IMR-90 (cell line): Measurements from ENCODE around the gene RPL10A. TPM values are rescaled to one million over a fixed set of nuclear protein-coding genes. Genes with fewer than 3 reads are reported as not detected.

Source experiments
- ATAC-seq: fragments of 200-7000 bp; cut with Tn5 transposase; 2 replicates; pipeline ENCODE4 v1.9.1; 2020; ENCODE audit warnings: low read depth, mild to moderate bottlenecking, moderate library complexity
- BruUV-seq: library from RNA; stranded (reverse); fragments of 400-500 nt; replicated peaks from 2 replicates; lab custom pipeline; 2021; lab: Mats Ljungman, UMichigan
- CTCF ChIA-PET: fragments of 300-600 bp; formaldehyde crosslinking; extraction: SDS; loops from one replicate; lab custom pipeline; 2021; ENCODE audit warnings: antibody characterized with exemption; lab: Yijun Ruan, JAX
- POLR2A ChIA-PET: fragments of 300-600 bp; sonication (Branson Sonifier 250); formaldehyde crosslinking; loops from one replicate; lab custom pipeline; 2022; ENCODE audit warnings: antibody characterized with exemption; ENCODE audit not compliant: unreplicated experiment; lab: Charles Lee
- DNase-seq: peaks from one replicate; pipeline ENCODE4 v3.0.0; 2013
- H2AFZ ChIP-seq: replicated peaks from 2 replicates; pipeline ENCODE3; 2013; ENCODE audit warnings: low read length, mild to moderate bottlenecking; ENCODE audit not compliant: poor library complexity
- H2AK5ac ChIP-seq: 2 replicates; pipeline ENCODE4 v1.6.1; 2013; ENCODE audit warnings: low read depth, low read length, inconsistent platforms
- H2AK9ac ChIP-seq: replicated peaks from 2 replicates; pipeline ENCODE3; 2013; ENCODE audit warnings: mild to moderate bottlenecking, low read depth, low read length, moderate library complexity; ENCODE audit not compliant: poor library complexity
- H2BK120ac ChIP-seq: 2 replicates; pipeline ENCODE4 v1.6.1; 2013; ENCODE audit warnings: low read depth, low read length, inconsistent platforms
- H2BK15ac ChIP-seq: 3 replicates; pipeline ENCODE4 v1.6.1; 2013; ENCODE audit warnings: low read depth, low read length, inconsistent platforms
- H2BK20ac ChIP-seq: 2 replicates; pipeline ENCODE4 v1.6.1; 2013; ENCODE audit warnings: low read depth, mild to moderate bottlenecking, inconsistent platforms, low read length, moderate library complexity
- H2BK5ac ChIP-seq: 2 replicates; pipeline ENCODE4 v1.6.1; 2013; ENCODE audit warnings: mild to moderate bottlenecking, low read depth, low read length, inconsistent platforms; ENCODE audit not compliant: poor library complexity, severe bottlenecking
- H3K14ac ChIP-seq: replicated peaks from 2 replicates; pipeline ENCODE4 v1.6.1; 2013; ENCODE audit warnings: low read depth, low read length, inconsistent platforms
- H3K18ac ChIP-seq: 2 replicates; pipeline ENCODE4 v1.6.1; 2013; ENCODE audit warnings: low read depth, low read length, control low read depth
- H3K23ac ChIP-seq: 2 replicates; pipeline ENCODE4 v1.6.1; 2013; ENCODE audit warnings: low read depth, low read length, inconsistent platforms
- H3K27ac ChIP-seq: 2 replicates; pipeline ENCODE4 v1.5.1; 2013; ENCODE audit warnings: mild to moderate bottlenecking, control low read depth, low read length; ENCODE audit not compliant: insufficient read depth
- H3K27me3 ChIP-seq: 2 replicates; pipeline ENCODE4 v1.6.1; 2013; ENCODE audit warnings: low read length; ENCODE audit not compliant: control insufficient read depth, insufficient read depth
- H3K36me3 ChIP-seq: 2 replicates; pipeline ENCODE4 v1.6.1; 2013; ENCODE audit warnings: low read length, mixed read lengths; ENCODE audit not compliant: control insufficient read depth, insufficient read depth
- H3K4ac ChIP-seq: 2 replicates; pipeline ENCODE4 v1.6.1; 2013; ENCODE audit warnings: low read depth, low read length, inconsistent platforms
- H3K4me1 ChIP-seq: 2 replicates; pipeline ENCODE4 v1.6.1; 2013; ENCODE audit warnings: low read length, mixed read lengths; ENCODE audit not compliant: control insufficient read depth, insufficient read depth
- H3K4me2 ChIP-seq: 2 replicates; pipeline ENCODE4 v1.6.1; 2013; ENCODE audit warnings: low read depth, mild to moderate bottlenecking, control low read depth, low read length, moderate library complexity
- H3K4me3 ChIP-seq: 2 replicates; pipeline ENCODE4 v1.5.1; 2013; ENCODE audit warnings: low read depth, mild to moderate bottlenecking, control low read depth, low read length, moderate library complexity; ENCODE audit not compliant: insufficient read depth
- H3K56ac ChIP-seq: 2 replicates; pipeline ENCODE4 v1.6.1; 2013; ENCODE audit warnings: low read length, inconsistent platforms; ENCODE audit not compliant: insufficient read depth; ENCODE audit errors: extremely low read depth
- H3K79me1 ChIP-seq, 2 experiments: 2 replicates each; pipeline ENCODE4 v1.6.1; 2013; ENCODE audit warnings: low read length in 2 of 2, inconsistent platforms in 1 of 2, low read depth in 1 of 2
- H3K9ac ChIP-seq: 2 replicates; pipeline ENCODE4 v1.6.1; 2013; ENCODE audit warnings: low read depth, low read length, control low read depth
- H3K9me1 ChIP-seq: 2 replicates; pipeline ENCODE4 v1.6.1; 2013; ENCODE audit warnings: low read length, inconsistent platforms; ENCODE audit not compliant: insufficient read depth
- H3K9me3 ChIP-seq: 2 replicates; pipeline ENCODE4 v1.6.1; 2013; ENCODE audit warnings: low read length; ENCODE audit not compliant: control insufficient read depth, insufficient read depth
- H4K20me1 ChIP-seq: 2 replicates; pipeline ENCODE4 v1.6.1; 2013; ENCODE audit warnings: low read length, inconsistent platforms; ENCODE audit not compliant: insufficient read depth
- H4K5ac ChIP-seq: 2 replicates; pipeline ENCODE4 v1.6.1; 2013; ENCODE audit warnings: mild to moderate bottlenecking, low read depth, low read length, control low read depth
- H4K8ac ChIP-seq, 2 experiments: 2 replicates each; pipeline ENCODE4 v1.6.1; 2013; ENCODE audit warnings: low read depth in 2 of 2, low read length in 2 of 2, control low read depth in 1 of 2, inconsistent platforms in 1 of 2
- H4K91ac ChIP-seq: 2 replicates; pipeline ENCODE4 v1.6.1; 2013; ENCODE audit warnings: low read depth, low read length, inconsistent platforms; ENCODE audit not compliant: insufficient read depth
- BHLHE40 ChIP-seq: fragments of 150-350 bp; IDR thresholded peaks from 2 replicates; pipeline ENCODE4 v1.6.1; 2016; ENCODE audit warnings: mild to moderate bottlenecking, low read depth, low read length
- CEBPB ChIP-seq: IDR thresholded peaks from 2 replicates; pipeline ENCODE4 v1.6.1; 2012; ENCODE audit warnings: low read depth, low read length, improper control_type of control experiment
- CHD1 ChIP-seq: IDR thresholded peaks from 2 replicates; pipeline ENCODE4 v1.6.1; 2012; ENCODE audit warnings: low read depth, low read length, improper control_type of control experiment
- MAZ ChIP-seq: IDR thresholded peaks from 2 replicates; pipeline ENCODE4 v1.6.1; 2012; ENCODE audit warnings: low read depth, mild to moderate bottlenecking, low read length, improper control_type of control experiment, moderate library complexity, borderline replicate concordance
- MXI1 ChIP-seq: IDR thresholded peaks from 2 replicates; pipeline ENCODE4 v1.6.1; 2012; ENCODE audit warnings: low read depth, mild to moderate bottlenecking, low read length, moderate library complexity, borderline replicate concordance
- NFE2L2 ChIP-seq: fragments of 150-350 bp; IDR thresholded peaks from 2 replicates; pipeline ENCODE4 v1.6.1; 2016; ENCODE audit warnings: low read depth, mild to moderate bottlenecking, low read length
- RAD21 ChIP-seq: IDR thresholded peaks from 2 replicates; pipeline ENCODE4 v1.6.1; 2012; ENCODE audit warnings: low read length, improper control_type of control experiment
- RCOR1 ChIP-seq: IDR thresholded peaks from 2 replicates; pipeline ENCODE4 v1.6.1; 2012; ENCODE audit warnings: mild to moderate bottlenecking, low read length, improper control_type of control experiment; ENCODE audit not compliant: insufficient replicate concordance
- RFX5 ChIP-seq: IDR thresholded peaks from 2 replicates; pipeline ENCODE4 v1.8.0; 2012; ENCODE audit warnings: low read depth, mild to moderate bottlenecking, low read length, moderate library complexity
- SMC3 ChIP-seq: fragments of 150-350 bp; IDR thresholded peaks from 2 replicates; pipeline ENCODE4 v1.6.1; 2016; ENCODE audit warnings: low read depth, mild to moderate bottlenecking, antibody characterized with exemption, low read length, moderate library complexity
- WGBS, 2 experiments: methylation state at CpG; one replicate each; pipeline versions ENCODE4 v1.1.5 to v1.1.7; 2013; ENCODE audit warnings: missing lambda C conversion rate in 2 of 2; ENCODE audit not compliant: insufficient read length in 1 of 2; ENCODE audit errors: extremely low coverage in 2 of 2; 5-methylcytosine and 5-hydroxymethylcytosine counted together
- dilution Hi-C: fragments of 300-500 bp; cut with HindIII; formaldehyde crosslinking; loops from one replicate; pipeline ENCODE4 v1.14.3; 2018; ENCODE audit warnings: low sequenced_read_pairs; ENCODE audit not compliant: unreplicated experiment
- in situ Hi-C: fragments of 300-500 bp; cut with MboI; formaldehyde crosslinking; loops from 3 replicates; pipeline ENCODE4 v1.14.3; 2019; ENCODE audit warnings: low sequenced_read_pairs, inconsistent platforms, mixed read lengths
- intact Hi-C: fragments of 100-400 bp; cut with micrococcal nuclease; formaldehyde crosslinking; loops from 2 replicates; pipeline ENCODE4 v1.10.0; 2022
- polyA plus RNA-seq, 3 experiments: library from polyadenylated mRNA; depleted of rRNA; stranded (reverse); fragments of >200 nt; gene quantifications; 2 replicates each; pipeline ENCODE4 v1.2.3, GENCODE V29; 2012; ENCODE audit warnings: low replicate concordance in 1 of 3
- total RNA-seq: library from RNA; depleted of rRNA; stranded (reverse); fragments of >200 nt; gene quantifications from 2 replicates; pipeline ENCODE4 v1.2.3, GENCODE V29; 2012
- TF ChIP-seq, protein P1 (sequence below): conservative IDR thresholded peaks from 2 replicates; pipeline ENCODE4 v1.5.1; 2012; ENCODE audit warnings: mild to moderate bottlenecking, low read depth, low read length, improper control_type of control experiment
- TF ChIP-seq, protein P2 (sequence below): fragments of 150-350 bp; IDR thresholded peaks from 2 replicates; pipeline ENCODE4 v1.6.1; 2016; ENCODE audit warnings: low read depth, mild to moderate bottlenecking, low read length, moderate library complexity, borderline replicate concordance

Gene RPL10A
- total and polyA plus RNA-seq, 2 of the 4 experiments (the other 2 are of a cell fraction) = 2,310 to 3,153 TPM

DNA sequence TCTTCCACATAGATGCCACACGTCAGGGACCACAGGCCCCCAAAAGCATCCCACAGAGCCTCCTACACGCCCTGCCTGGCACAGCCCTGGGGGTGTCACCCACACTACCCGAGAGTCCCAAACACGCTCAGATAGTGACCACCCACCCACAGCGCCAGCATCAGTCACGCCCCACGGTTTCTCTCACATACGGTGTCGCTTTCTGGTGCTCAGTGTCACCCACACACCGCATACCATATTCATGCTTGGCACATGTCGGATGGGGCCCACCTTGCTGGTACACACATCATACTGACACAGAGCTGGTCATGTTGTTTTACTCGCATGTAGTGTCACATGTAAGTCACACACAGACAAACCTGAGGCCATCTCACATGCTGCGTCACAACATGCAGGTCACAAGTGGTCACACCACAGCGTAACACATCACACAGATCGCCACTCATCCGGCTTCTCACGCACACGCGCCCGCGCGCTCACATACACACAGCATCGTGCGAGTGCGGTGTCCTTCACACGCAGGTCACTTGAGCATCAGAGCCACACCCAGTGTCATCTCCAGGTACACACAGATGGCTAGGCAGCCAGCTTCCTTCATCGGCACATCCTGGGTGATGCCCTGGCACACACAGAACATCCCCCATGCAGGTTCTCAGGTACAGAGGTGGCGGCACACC lies 25.2 kb downstream of the RPL10A start:
- peaks cover 59% of the 10 kb centered on the region for H3K4me1 ChIP-seq
- peaks cover 26% of the 10 kb centered on the region for H3K9me1 ChIP-seq
- H3K18ac ChIP-seq = no peak overlapping the region
- H2BK120ac ChIP-seq = peak overlapping the region; percentile 70; the same call in 1 of the 2 replicates
- WGBS, 2 experiments = 85% methylated on average over 18 of the region's 28 CpGs; no CpG with 5 or more reads in 1 of the 2 experiments
- H3K36me3 ChIP-seq = 0 out of 2 replicates have a peak, but pooled peaks cover 5% of the 10 kb centered on the region
- peak overlapping the region; percentile 44 for H2AK9ac ChIP-seq
- H2AK5ac ChIP-seq = peak overlapping the region; percentile 89
- ATAC-seq (no peak), DNase-seq (no peak)
- no peak overlapping the region for H2BK5ac ChIP-seq
- H3K27ac ChIP-seq = no peak overlapping the region
- H3K4me3 ChIP-seq = no peak overlapping the region
- H4K5ac ChIP-seq = no peak overlapping the region
- ChIA-PET CTCF (no interaction called here), POLR2A (no interaction called here)
- H2BK20ac ChIP-seq = no peak overlapping the region
- peak overlapping the region; percentile 36; the same call in 1 of the 3 replicates for H2BK15ac ChIP-seq
- intact Hi-C loops = no loop called here
- dilution Hi-C loops = no loop called here
- TF ChIP-seq CEBPB (no peak), CHD1 (no peak), NFE2L2 (no peak), BHLHE40 (no peak), SMC3 (no peak), RCOR1 (no peak), RAD21 (no peak), MAZ (no peak), MXI1 (no peak), RFX5 (no peak)
- TF ChIP-seq, protein P1, sequence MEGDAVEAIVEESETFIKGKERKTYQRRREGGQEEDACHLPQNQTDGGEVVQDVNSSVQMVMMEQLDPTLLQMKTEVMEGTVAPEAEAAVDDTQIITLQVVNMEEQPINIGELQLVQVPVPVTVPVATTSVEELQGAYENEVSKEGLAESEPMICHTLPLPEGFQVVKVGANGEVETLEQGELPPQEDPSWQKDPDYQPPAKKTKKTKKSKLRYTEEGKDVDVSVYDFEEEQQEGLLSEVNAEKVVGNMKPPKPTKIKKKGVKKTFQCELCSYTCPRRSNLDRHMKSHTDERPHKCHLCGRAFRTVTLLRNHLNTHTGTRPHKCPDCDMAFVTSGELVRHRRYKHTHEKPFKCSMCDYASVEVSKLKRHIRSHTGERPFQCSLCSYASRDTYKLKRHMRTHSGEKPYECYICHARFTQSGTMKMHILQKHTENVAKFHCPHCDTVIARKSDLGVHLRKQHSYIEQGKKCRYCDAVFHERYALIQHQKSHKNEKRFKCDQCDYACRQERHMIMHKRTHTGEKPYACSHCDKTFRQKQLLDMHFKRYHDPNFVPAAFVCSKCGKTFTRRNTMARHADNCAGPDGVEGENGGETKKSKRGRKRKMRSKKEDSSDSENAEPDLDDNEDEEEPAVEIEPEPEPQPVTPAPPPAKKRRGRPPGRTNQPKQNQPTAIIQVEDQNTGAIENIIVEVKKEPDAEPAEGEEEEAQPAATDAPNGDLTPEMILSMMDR = no peak
- TF ChIP-seq, protein P2, sequence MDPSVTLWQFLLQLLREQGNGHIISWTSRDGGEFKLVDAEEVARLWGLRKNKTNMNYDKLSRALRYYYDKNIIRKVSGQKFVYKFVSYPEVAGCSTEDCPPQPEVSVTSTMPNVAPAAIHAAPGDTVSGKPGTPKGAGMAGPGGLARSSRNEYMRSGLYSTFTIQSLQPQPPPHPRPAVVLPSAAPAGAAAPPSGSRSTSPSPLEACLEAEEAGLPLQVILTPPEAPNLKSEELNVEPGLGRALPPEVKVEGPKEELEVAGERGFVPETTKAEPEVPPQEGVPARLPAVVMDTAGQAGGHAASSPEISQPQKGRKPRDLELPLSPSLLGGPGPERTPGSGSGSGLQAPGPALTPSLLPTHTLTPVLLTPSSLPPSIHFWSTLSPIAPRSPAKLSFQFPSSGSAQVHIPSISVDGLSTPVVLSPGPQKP = no peak
- H3K27me3 ChIP-seq = no peaks in the 10 kb centered on the region
- H4K91ac ChIP-seq = peak overlapping the region; percentile 37
- peaks cover 34% of the 10 kb centered on the region for H4K20me1 ChIP-seq
- no TSS peak for BruUV-seq
- H3K9me3 ChIP-seq = no peaks in the 10 kb centered on the region
- peak overlapping the region; percentile 17 for H3K9ac ChIP-seq
- H3K14ac ChIP-seq = peak overlapping the region; percentile 70
- H3K4me2 ChIP-seq = peak overlapping the region; percentile 66; the same call in 1 of the 2 replicates
- no peak overlapping the region for H3K56ac ChIP-seq
- H2AFZ ChIP-seq = no peak overlapping the region
- H3K79me1 ChIP-seq = peaks cover 18 to 79% of the 10 kb centered on the region in 2 experiments; a peak in 3 of 4 replicates
- H4K8ac ChIP-seq = no peak overlapping the region; a peak in 1 of 4 replicates
- in situ Hi-C loops = no loop called here
- H3K4ac ChIP-seq = peak overlapping the region; percentile 79
- peak overlapping the region; percentile 89 for H3K23ac ChIP-seq
